ENCODE results near the gene ENAH.

ENAH gene

DNA sequence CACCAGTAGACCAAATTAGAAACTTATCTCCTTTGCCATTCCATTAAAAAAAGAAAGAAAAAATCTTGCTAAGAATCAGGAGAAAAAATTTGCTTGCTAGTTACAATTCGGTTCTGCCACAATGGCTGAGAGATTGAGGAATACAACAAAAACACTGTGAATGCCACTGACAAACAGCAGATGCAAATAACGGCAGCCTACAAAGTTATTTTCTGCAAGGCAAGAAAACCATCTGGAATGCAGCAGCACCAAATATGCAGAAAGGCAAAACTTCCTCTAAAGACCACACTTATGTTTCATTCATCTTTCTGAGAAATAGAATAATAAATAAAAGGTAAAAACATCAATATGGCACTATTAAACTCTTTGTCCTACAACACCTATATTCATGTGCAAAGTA is 75.7 kb downstream of the ENAH start:
- TF ChIP-seq FOXP2 (optimal IDR thresholded peaks at IDR 0.05; ENCODE audit: borderline replicate concordance, extremely low read depth, extremely low read length, insufficient read depth) (no peak), TAF1 (IDR thresholded peaks at IDR 0.05; ENCODE audit: borderline replicate concordance, insufficient read depth, low read length) (no peak), POLR2AphosphoS5 (IDR thresholded peaks at IDR 0.05; ENCODE audit: low read depth, low read length) (no peak), SIN3A (IDR thresholded peaks at IDR 0.05; ENCODE audit: borderline replicate concordance, insufficient read depth, low read length) (no peak)
- TF ChIP-seq, protein P1, sequence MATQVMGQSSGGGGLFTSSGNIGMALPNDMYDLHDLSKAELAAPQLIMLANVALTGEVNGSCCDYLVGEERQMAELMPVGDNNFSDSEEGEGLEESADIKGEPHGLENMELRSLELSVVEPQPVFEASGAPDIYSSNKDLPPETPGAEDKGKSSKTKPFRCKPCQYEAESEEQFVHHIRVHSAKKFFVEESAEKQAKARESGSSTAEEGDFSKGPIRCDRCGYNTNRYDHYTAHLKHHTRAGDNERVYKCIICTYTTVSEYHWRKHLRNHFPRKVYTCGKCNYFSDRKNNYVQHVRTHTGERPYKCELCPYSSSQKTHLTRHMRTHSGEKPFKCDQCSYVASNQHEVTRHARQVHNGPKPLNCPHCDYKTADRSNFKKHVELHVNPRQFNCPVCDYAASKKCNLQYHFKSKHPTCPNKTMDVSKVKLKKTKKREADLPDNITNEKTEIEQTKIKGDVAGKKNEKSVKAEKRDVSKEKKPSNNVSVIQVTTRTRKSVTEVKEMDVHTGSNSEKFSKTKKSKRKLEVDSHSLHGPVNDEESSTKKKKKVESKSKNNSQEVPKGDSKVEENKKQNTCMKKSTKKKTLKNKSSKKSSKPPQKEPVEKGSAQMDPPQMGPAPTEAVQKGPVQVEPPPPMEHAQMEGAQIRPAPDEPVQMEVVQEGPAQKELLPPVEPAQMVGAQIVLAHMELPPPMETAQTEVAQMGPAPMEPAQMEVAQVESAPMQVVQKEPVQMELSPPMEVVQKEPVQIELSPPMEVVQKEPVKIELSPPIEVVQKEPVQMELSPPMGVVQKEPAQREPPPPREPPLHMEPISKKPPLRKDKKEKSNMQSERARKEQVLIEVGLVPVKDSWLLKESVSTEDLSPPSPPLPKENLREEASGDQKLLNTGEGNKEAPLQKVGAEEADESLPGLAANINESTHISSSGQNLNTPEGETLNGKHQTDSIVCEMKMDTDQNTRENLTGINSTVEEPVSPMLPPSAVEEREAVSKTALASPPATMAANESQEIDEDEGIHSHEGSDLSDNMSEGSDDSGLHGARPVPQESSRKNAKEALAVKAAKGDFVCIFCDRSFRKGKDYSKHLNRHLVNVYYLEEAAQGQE (IDR thresholded peaks at IDR 0.05; ENCODE audit: insufficient read depth in 1 of 2, low read depth in 2 of 2, low read length in 2 of 2): no peak

DNA sequence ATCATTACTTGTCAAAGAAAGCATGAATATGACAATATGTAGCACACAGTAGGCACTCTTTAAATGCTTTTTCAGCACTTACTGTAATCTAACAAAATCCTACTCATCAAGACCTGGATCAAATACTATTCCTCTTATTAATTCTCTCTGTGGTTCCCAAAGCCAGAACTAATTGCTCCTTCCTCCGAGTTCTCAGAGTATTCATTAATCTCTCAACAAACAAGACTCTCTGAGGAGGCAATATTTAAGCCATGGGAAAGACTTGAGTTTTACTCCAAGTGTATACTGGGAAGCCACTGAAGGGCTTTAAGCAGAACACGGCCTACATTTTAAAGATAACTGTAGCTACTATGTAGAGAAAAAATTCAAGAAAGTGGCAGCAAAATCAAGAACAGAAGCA is 79.7 kb downstream of the ENAH start:
- TF ChIP-seq SIN3A (IDR thresholded peaks at IDR 0.05; ENCODE audit: borderline replicate concordance, insufficient read depth, low read length) (no peak), TAF1 (IDR thresholded peaks at IDR 0.05; ENCODE audit: borderline replicate concordance, insufficient read depth, low read length) (no peak), FOXP2 (optimal IDR thresholded peaks at IDR 0.05; ENCODE audit: borderline replicate concordance, extremely low read depth, extremely low read length, insufficient read depth) (no peak), POLR2AphosphoS5 (IDR thresholded peaks at IDR 0.05; ENCODE audit: low read depth, low read length) (no peak)
- TF ChIP-seq, protein P1 (IDR thresholded peaks at IDR 0.05; ENCODE audit: insufficient read depth in 1 of 2, low read depth in 2 of 2, low read length in 2 of 2): no peak

DNA sequence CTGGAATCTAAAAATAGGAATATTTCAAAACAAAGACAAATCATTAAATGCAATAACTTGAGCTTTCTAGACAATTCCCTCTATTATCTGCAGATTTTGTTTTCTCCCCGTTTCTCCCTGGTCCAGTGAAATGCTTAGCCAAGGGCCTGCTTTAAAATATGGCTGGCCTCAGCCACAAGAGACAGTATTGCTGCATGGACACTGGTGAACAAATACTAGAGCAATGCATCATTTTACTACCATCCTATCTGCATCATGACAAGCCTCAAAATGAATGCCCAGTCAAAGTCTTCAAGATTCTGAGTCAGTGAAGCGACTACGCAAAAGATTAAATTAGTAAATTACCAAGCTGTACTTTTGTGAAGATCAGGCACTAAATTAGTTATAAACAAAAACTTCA is 80.5 kb downstream of the ENAH start:
- TF ChIP-seq FOXP2 (optimal IDR thresholded peaks at IDR 0.05; ENCODE audit: borderline replicate concordance, extremely low read depth, extremely low read length, insufficient read depth) (no peak), SIN3A (IDR thresholded peaks at IDR 0.05; ENCODE audit: borderline replicate concordance, insufficient read depth, low read length) (no peak), TAF1 (IDR thresholded peaks at IDR 0.05; ENCODE audit: borderline replicate concordance, insufficient read depth, low read length) (no peak), POLR2AphosphoS5 (IDR thresholded peaks at IDR 0.05; ENCODE audit: low read depth, low read length) (no peak)

DNA sequence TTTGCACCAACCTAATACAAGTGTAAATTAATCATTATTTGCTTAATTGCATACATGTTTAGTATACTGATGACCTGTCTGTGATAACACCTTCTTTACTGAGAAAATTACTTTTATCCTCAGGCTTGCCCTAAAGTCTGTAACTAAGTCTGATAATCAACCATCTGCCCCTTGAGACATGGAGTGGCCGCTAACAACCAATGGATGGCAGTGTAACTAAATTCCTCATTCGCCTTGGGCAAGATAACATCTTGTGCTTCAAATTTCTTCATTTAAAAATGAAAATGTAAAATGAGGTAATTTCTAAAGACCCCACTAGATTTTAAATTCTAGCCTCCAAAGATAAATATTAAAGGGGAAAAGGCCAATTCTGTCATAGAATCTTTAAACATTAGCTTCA is 85.1 kb downstream of the ENAH start:
- TF ChIP-seq POLR2AphosphoS5 (IDR thresholded peaks at IDR 0.05; ENCODE audit: low read depth, low read length): no peak
- no peak for TF ChIP-seq TAF1 (IDR thresholded peaks at IDR 0.05; ENCODE audit: borderline replicate concordance, insufficient read depth, low read length)
- TF ChIP-seq, protein P1 (IDR thresholded peaks at IDR 0.05; ENCODE audit: insufficient read depth in 1 of 2, low read depth in 2 of 2, low read length in 2 of 2): no peak
- no peak for TF ChIP-seq FOXP2 (optimal IDR thresholded peaks at IDR 0.05; ENCODE audit: borderline replicate concordance, extremely low read depth, extremely low read length, insufficient read depth)
- no peak for TF ChIP-seq SIN3A (IDR thresholded peaks at IDR 0.05; ENCODE audit: borderline replicate concordance, insufficient read depth, low read length)

DNA sequence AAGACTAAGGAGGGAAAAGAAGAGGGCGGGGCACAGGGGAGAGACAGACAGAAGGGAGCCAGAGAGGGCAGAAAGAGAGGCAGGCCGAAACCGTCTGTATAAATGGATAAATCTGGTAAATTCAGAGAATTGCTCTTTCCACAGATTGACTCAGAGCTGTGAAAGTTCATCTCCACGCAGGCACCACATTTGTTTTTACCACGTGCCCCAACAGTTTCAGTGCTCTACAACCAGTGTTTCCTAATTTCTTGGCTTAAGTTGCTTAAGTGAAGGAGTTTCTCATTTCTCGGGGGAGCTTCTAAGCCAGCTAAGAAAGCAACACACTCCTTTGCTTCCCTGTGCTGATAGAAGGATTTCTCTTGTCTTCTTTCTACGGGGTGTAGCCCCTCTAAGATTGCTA is 87.1 kb downstream of the ENAH start:
- no peak for TF ChIP-seq TAF1 (IDR thresholded peaks at IDR 0.05; ENCODE audit: borderline replicate concordance, insufficient read depth, low read length)
- TF ChIP-seq, protein P1 (IDR thresholded peaks at IDR 0.05; ENCODE audit: insufficient read depth in 1 of 2, low read depth in 2 of 2, low read length in 2 of 2): no peak
- no peak for TF ChIP-seq POLR2AphosphoS5 (IDR thresholded peaks at IDR 0.05; ENCODE audit: low read depth, low read length)
- no peak for TF ChIP-seq SIN3A (IDR thresholded peaks at IDR 0.05; ENCODE audit: borderline replicate concordance, insufficient read depth, low read length)
- TF ChIP-seq FOXP2 (optimal IDR thresholded peaks at IDR 0.05; ENCODE audit: borderline replicate concordance, extremely low read depth, extremely low read length, insufficient read depth): no peak
